ENCODE data around the gene ROBO1.

The ROBO1 gene

GRCh38 chr3:79032686-79033318 is 735.0 kb downstream of the ROBO1 start:
- TF ChIP-seq CTCF (IDR thresholded peaks at IDR 0.05; ENCODE audit: control insufficient read depth, insufficient read depth, low read depth, low read length, missing control alignments): peak; percentile 47
- DNase-seq (ENCODE audit: low read depth): peak; percentile 25
- H3K4me3 ChIP-seq (ENCODE audit: control insufficient read depth, low read depth, low read length): no peak overlapping the region

GRCh38 chr3:79030157-79030556 is 737.6 kb downstream of the ROBO1 start:
- no peak for TF ChIP-seq CTCF (IDR thresholded peaks at IDR 0.05; ENCODE audit: control insufficient read depth, insufficient read depth, low read depth, low read length, missing control alignments)
- no peak overlapping the region for H3K4me3 ChIP-seq (ENCODE audit: control insufficient read depth, low read depth, low read length)
- DNase-seq (ENCODE audit: low read depth): no peak

- DNase-seq (ENCODE audit: low read depth): no peak
- no peak overlapping the region for H3K4me3 ChIP-seq (ENCODE audit: control insufficient read depth, low read depth, low read length)
- no peak for TF ChIP-seq CTCF (IDR thresholded peaks at IDR 0.05; ENCODE audit: control insufficient read depth, insufficient read depth, low read depth, low read length, missing control alignments)
Measured at GRCh38 chr3:79028916-79029315, 738.9 kb downstream of the ROBO1 start.

- no peak for DNase-seq (ENCODE audit: low read depth)
- TF ChIP-seq CTCF (IDR thresholded peaks at IDR 0.05; ENCODE audit: control insufficient read depth, insufficient read depth, low read depth, low read length, missing control alignments): no peak
- H3K4me3 ChIP-seq (ENCODE audit: control insufficient read depth, low read depth, low read length): no peak overlapping the region
Measured at GRCh38 chr3:79027593-79027992, 740.2 kb downstream of the ROBO1 start.

GRCh38 chr3:79019924-79020173 is 747.9 kb downstream of the ROBO1 start:
- H3K4me3 ChIP-seq (ENCODE audit: control insufficient read depth, low read depth, low read length): no peak overlapping the region
- no peak for DNase-seq (ENCODE audit: low read depth)
- TF ChIP-seq CTCF (IDR thresholded peaks at IDR 0.05; ENCODE audit: control insufficient read depth, insufficient read depth, low read depth, low read length, missing control alignments): no peak

- H3K4me3 ChIP-seq (ENCODE audit: control insufficient read depth, low read depth, low read length): peak overlapping the region; percentile 95
- TF ChIP-seq CTCF (IDR thresholded peaks at IDR 0.05; ENCODE audit: control insufficient read depth, insufficient read depth, low read depth, low read length, missing control alignments): no peak
- DNase-seq (ENCODE audit: low read depth): peak; percentile 74
Measured at GRCh38 chr3:79019137-79019923, 748.5 kb downstream of the ROBO1 start.
